HG03378 (cell line): Measurements from ENCODE around the gene ABHD5.

Experiments
- ATAC-seq: cut with Tn5 transposase; IDR thresholded peaks from one replicate; pipeline ENCODE4 v1.9.1; 2021; ENCODE audit warnings: mild to moderate bottlenecking, moderate library complexity; ENCODE audit not compliant: unreplicated experiment

Gene ABHD5

DNA sequence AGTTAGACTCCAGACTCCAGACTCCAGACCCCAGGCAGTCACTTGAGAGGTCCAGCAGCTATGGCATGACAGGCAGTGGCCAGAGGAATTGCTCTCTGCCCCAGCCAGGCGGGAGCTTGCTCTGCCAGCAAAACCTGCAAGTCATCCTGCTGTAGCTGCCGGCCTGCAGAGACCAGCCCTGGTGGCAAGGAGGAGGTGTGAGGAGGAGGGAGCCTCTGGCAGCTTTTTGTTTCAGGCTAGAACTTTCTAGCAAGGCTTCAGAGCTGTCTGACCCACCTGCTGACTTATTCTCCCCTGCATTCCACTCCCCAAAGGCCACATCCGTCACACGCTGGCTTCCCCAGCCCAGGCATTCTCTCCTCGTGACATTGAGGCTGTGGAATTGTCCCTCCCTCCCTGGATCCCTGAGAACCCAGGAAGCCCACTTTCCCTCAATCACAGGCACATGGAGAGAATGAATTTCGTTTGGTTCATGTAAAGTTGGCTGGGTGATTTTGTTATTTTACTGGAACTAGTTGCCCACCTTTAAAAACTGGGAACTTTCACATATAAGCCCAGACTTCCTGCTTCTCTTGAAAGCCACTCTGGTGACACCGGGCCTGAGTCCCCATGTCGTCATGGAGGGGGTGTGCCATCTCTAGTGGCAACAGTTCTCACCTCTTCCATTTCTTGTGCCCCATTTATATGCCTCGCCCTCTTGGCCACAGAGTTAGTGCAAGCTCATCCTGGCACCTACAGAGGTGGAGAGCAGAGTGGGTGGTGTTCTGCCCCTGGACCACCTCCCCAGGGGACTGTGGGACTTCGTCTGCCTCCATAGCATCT, 82.7 kb downstream of the ABHD5 start:
- no peak for ATAC-seq

DNA sequence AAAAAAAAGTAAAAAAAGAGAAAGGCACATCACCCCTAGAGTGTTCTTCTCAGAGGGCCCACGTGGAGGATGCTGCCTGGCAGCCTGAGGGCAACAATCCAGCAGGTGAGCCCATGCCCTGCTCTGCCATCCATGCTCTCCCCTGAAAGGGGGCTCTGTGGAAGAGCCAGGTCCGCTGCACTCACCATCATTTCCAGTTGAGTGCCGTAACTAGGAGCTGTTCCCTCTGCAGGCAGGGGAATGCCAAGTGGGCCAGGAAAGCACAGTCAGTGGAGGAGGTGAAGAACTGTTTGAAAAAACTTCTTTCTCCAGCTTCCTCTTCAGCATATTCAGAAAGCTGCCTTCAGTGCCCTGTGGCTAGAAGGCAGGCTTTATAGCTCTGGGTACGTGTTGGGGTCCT, 84.1 kb downstream of the ABHD5 start:
- no peak for ATAC-seq

DNA sequence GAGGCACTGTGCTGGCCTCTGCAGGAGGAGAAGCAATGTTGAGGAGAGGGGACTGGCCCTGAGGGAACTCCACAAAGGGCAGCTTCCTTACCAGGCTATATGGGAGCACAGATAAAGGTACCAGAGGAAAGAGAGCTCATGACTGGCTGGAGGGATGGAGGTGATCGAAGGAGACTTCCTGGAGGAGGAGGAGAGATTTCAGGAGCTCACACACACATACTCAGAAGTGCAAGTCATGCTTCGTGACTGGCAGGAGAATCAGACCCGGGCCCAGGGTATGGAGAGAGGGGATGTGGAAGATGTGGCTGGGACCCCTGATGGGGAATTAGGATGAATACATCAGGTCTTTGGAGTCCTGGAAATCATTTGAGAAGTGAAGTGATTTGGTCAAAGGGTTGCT, 85.4 kb downstream of the ABHD5 start:
- no peak for ATAC-seq

DNA sequence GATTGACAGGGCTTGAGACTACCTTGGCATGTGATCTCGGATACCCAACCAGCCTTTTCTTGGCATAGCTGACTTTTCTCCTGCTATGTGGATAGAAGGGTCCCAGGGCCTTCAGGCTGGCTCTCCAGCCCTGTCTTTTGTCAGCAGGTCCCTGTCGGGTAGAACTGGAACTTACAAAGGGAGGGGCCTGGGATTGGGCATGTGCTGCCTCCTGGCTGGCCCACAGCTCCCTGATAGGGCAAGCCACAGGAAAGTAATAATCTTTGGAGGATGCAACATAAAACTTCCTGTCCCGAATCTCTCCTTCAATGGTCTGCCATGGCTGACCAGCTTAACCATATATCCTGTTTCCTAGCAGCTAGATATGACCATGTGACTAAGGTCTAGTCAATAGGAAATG, 89.1 kb downstream of the ABHD5 start:
- no peak for ATAC-seq

DNA sequence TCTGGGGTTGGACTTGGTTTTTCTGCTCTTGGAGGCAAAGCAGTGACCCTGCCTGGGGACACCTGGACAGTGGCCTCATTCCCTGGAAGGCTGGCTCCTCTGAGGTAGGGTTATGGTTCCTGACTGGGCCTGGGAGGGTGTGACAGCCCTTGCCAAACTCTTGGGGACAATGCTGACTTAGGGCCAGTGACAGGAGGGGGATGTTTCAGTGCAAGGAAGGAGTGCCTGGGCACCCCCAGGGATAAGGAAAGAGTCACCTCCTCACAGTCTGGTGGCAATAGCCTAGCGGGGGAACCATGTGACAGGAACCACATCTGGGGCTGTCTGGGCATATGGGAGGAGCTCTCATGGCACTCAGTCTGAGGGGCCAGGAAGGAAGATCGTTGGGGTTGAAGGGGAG, 91.8 kb downstream of the ABHD5 start:
- ATAC-seq, result no peak
